K562 (cell line): ENCODE results near the gene PCDH1. TPM values are rescaled to one million over a fixed set of nuclear protein-coding genes. Genes with fewer than 3 reads are reported as not detected.

ENCODE experiments used
- ATAC-seq: fragments of 200-7000 bp; cut with Tn5 transposase; 3 replicates; pipeline ENCODE4 v1.9.1; 2020; ENCODE audit warnings: moderate library complexity
- BruUV-seq: library from RNA; stranded (reverse); fragments of 400-500 nt; replicated peaks from 2 replicates; lab custom pipeline; 2021; lab: Mats Ljungman, UMichigan
- CTCF ChIA-PET: fragments of 300-600 bp; formaldehyde crosslinking; extraction: SDS; loops from one replicate; lab custom pipeline; 2021; ENCODE audit warnings: low intra/inter-chr PET ratio; lab: Yijun Ruan, JAX
- POLR2A ChIA-PET: fragments of 300-600, 350-650 bp; sonication (Branson Sonifier 250); formaldehyde crosslinking; extraction: SDS; loops from one replicate; lab custom pipeline; 2021; ENCODE audit warnings: antibody characterized with exemption, inconsistent platforms; lab: Yijun Ruan, JAX
- DNase-seq, 4 experiments: peaks; one replicate each; pipeline versions ENCODE4 v3.0.0 to v3.0.0-alpha.2; 2011 to 2018; ENCODE audit warnings: low spot score in 3 of 4, mixed read lengths in 3 of 4; ENCODE audit errors: extremely low read depth in 1 of 4
- FAIRE-seq: peaks from 2 replicates; lab custom pipeline; 2011; peaks lifted over from hg19 to GRCh38; lab: Jason Lieb, UNC
- H2AFZ ChIP-seq: 2 replicates; pipeline ENCODE4 v1.6.0; 2011; ENCODE audit warnings: low read depth, low read length, control low read depth, inconsistent platforms
- H3K27ac ChIP-seq: fragments of 200-600 bp; 3 replicates; pipeline ENCODE4 v1.8.0; 2011; ENCODE audit warnings: low read depth, mild to moderate bottlenecking, control low read depth, inconsistent platforms, low read length, moderate library complexity, mixed read lengths; ENCODE audit errors: extremely low read depth
- H3K27me3 ChIP-seq, 2 experiments: fragments of 300-600 bp in 1 of 2; 2 replicates in 1 of 2; 3 replicates in 1 of 2; pipeline versions ENCODE4 v1.6.0 to v1.8.0; 2011; ENCODE audit warnings: inconsistent platforms in 2 of 2, low read length in 2 of 2, mild to moderate bottlenecking in 1 of 2, mixed read lengths in 1 of 2, moderate library complexity in 1 of 2; ENCODE audit not compliant: control insufficient read depth in 2 of 2, insufficient read depth in 2 of 2
- H3K36me3 ChIP-seq: fragments of 300-600 bp; 3 replicates; pipeline ENCODE4 v1.8.0; 2011; ENCODE audit warnings: mild to moderate bottlenecking, low read length, inconsistent platforms; ENCODE audit not compliant: control insufficient read depth, insufficient read depth
- H3K4me1 ChIP-seq, 2 experiments: fragments of 200-600 bp in 1 of 2; replicated peaks in 1 of 2; 2 replicates in 1 of 2; 3 replicates in 1 of 2; pipeline versions ENCODE4 v1.5.1 to v1.8.0; 2011; ENCODE audit warnings: inconsistent platforms in 2 of 2, low read length in 2 of 2, mild to moderate bottlenecking in 1 of 2, mixed read lengths in 1 of 2, moderate library complexity in 1 of 2; ENCODE audit not compliant: control insufficient read depth in 2 of 2, insufficient read depth in 2 of 2
- H3K4me2 ChIP-seq: 2 replicates; pipeline ENCODE4 v1.6.1; 2011; ENCODE audit warnings: low read length, control low read depth, inconsistent platforms, mixed read lengths; ENCODE audit not compliant: insufficient read depth
- H3K4me3 ChIP-seq: fragments of 200-600 bp; sonication (generic), shearing (Covaris generic); 2 replicates; pipeline ENCODE4 v1.5.1; 2016; ENCODE audit warnings: control low read depth, inconsistent platforms
- H3K79me2 ChIP-seq: fragments of 200-600 bp; 3 replicates; pipeline ENCODE4 v1.8.0; 2011; ENCODE audit warnings: low read length, inconsistent platforms; ENCODE audit not compliant: control insufficient read depth, insufficient read depth
- H3K9ac ChIP-seq, 2 experiments: 2 replicates each; pipeline versions ENCODE4 v1.6.0 to v1.6.1; 2011; ENCODE audit warnings: low read depth in 2 of 2, low read length in 2 of 2, control low read depth in 1 of 2, inconsistent platforms in 1 of 2, mild to moderate bottlenecking in 1 of 2, mixed read lengths in 1 of 2; ENCODE audit not compliant: insufficient read depth in 1 of 2
- H3K9me1 ChIP-seq: one replicate; pipeline ENCODE4 v1.6.0; 2011; ENCODE audit warnings: inconsistent platforms, mild to moderate bottlenecking, low read length, moderate library complexity; ENCODE audit not compliant: control insufficient read depth, insufficient read depth
- H3K9me3 ChIP-seq: replicated peaks from 2 replicates; pipeline ENCODE4 v1.5.1; 2011; ENCODE audit warnings: low read depth, low read length, inconsistent platforms; ENCODE audit not compliant: control insufficient read depth, insufficient read depth
- H4K20me1 ChIP-seq: replicated peaks from 2 replicates; pipeline ENCODE4 v1.6.1; 2011; ENCODE audit warnings: low read length, inconsistent platforms, mixed read lengths; ENCODE audit not compliant: control insufficient read depth, insufficient read depth
- CBFA2T3 ChIP-seq: fragments of 450-650 bp; IDR thresholded peaks from 2 replicates; pipeline ENCODE4 v1.6.1; 2017
- KDM2B ChIP-seq: fragments of 250-450 bp; sonication (Bioruptor Pico); IDR thresholded peaks from 2 replicates; pipeline ENCODE4 v1.8.0; 2021; ENCODE audit warnings: mild to moderate bottlenecking, moderate library complexity
- MCM3 ChIP-seq: fragments of 450-650 bp; IDR thresholded peaks from 2 replicates; pipeline ENCODE4 v1.6.1; 2016
- POLR3G ChIP-seq: IDR thresholded peaks from 2 replicates; pipeline ENCODE4 v1.6.1; 2011; ENCODE audit not compliant: insufficient read length, insufficient replicate concordance; ENCODE audit errors: extremely low read depth
- RAD21 ChIP-seq, 2 experiments: fragments of 250-450 bp in 1 of 2; fragments of 450-650 bp in 1 of 2; sonication (Bioruptor Pico) in 1 of 2; formaldehyde crosslinking in 1 of 2; IDR thresholded peaks in 1 of 2; conservative IDR thresholded peaks in 1 of 2; 2 replicates each; pipeline versions ENCODE4 v1.4.0 to v1.8.0; 2020 to 2022; ENCODE audit warnings: mild to moderate bottlenecking in 2 of 2, moderate library complexity in 1 of 2
- ZNF766 ChIP-seq: fragments of 200-800 bp; sonication (Bioruptor generic); conservative IDR thresholded peaks from 2 replicates; pipeline ENCODE4 v1.6.1; 2016; ENCODE audit warnings: missing genetic modification characterization, missing compliant biosample characterization
- WGBS: fragments of 100-300 bp; shearing (Covaris generic); methylation state at CpG from one replicate; pipeline ENCODE4 v1.1.6; 2016; ENCODE audit warnings: low coverage, mixed read lengths; ENCODE audit not compliant: insufficient coverage; ENCODE audit errors: missing lambda C conversion rate; 5-methylcytosine and 5-hydroxymethylcytosine counted together
- in situ Hi-C: fragments of 300-500 bp; cut with MboI; formaldehyde crosslinking; loops from 4 replicates; pipeline ENCODE4 v1.15.0; 2018; ENCODE audit warnings: inconsistent platforms, mixed read lengths
- intact Hi-C: fragments of 100-400 bp; cut with micrococcal nuclease; formaldehyde crosslinking; loops from 2 replicates; pipeline ENCODE4 v1.14.2; 2022
- polyA plus RNA-seq, 8 experiments: library from polyadenylated mRNA; depleted of rRNA in 4 of 8; stranded (reverse) in 5 of 8; unstranded in 3 of 8; fragments of >200 nt; fragmentation: Nextera tagmentation in 2 of 8; fragmentation: Illumina TruSeq in 1 of 8; extraction: Ambion mirVana in 2 of 8; extraction: Trizol in 1 of 8; gene quantifications; 2 replicates each; pipeline versions ENCODE4 v1.2.1 to v1.2.3, GENCODE V29; 2011 to 2014; ENCODE audit warnings: inconsistent platforms in 1 of 8, missing spikeins in 1 of 8
- total RNA-seq, 7 experiments: library from RNA; depleted of rRNA in 6 of 7; stranded (reverse); fragments of >200 nt in 6 of 7; fragmentation: Illumina TruSeq in 2 of 7; extraction: Trizol in 2 of 7; gene quantifications; 2 replicates each; pipeline versions ENCODE4 v1.2.1 to v1.2.3, GENCODE V29; 2011 to 2021; ENCODE audit warnings: low replicate concordance in 1 of 7
- TF ChIP-seq, protein P1 (sequence below): fragments of 250-450 bp; sonication (Bioruptor Pico); IDR thresholded peaks from 2 replicates; pipeline ENCODE4 v1.4.0; 2020; ENCODE audit warnings: mild to moderate bottlenecking, moderate library complexity
- TF ChIP-seq, protein P2 (sequence below), 2 experiments: fragments of 450-650 bp; IDR thresholded peaks; 2 replicates each; pipeline ENCODE4 v1.6.1; 2016
- TF ChIP-seq, protein P3 (sequence below): fragments of 250-450 bp; sonication (Bioruptor Pico); IDR thresholded peaks from 2 replicates; pipeline ENCODE4 v1.8.0; 2022; ENCODE audit warnings: inconsistent platforms
- TF ChIP-seq, protein P4 (sequence below): fragments of 250-450 bp; sonication (Bioruptor Pico); IDR thresholded peaks from 2 replicates; pipeline ENCODE4 v1.8.0; 2021; ENCODE audit warnings: borderline replicate concordance, mild to moderate bottlenecking, moderate library complexity; ENCODE audit not compliant: poor library complexity, severe bottlenecking

Gene PCDH1
- total and polyA plus RNA-seq, 9 of the 15 experiments (the other 6 are each of a cell fraction or from before 2014, with no cell fraction given) = 0.11 to 3.6 (median 1.9) TPM; not detected in 1

DNA sequence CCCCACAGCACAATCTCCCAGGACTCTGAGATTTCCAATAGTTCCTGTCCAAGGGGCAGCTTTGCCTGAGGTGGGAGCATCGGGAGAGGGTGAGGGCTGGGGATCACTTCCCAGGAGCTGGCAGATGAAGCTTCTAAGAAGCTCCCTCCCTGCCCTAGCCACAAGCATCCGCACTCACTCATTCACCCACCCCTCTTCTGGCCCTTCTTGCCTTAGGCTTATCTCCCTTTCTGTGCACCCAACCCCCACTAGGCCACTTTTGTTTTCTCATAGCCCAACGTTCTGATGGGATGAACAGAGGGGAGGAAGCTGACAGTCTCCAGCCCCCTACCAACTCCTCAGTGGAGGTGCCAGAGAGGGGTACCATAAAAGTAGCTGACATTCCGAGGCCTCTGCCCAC, 3.7 kb upstream of the PCDH1 start:
- CTCF ChIA-PET = no interaction called here
- Histone ChIP-seq H4K20me1 (peaks cover 31% of the 10 kb centered on the region), H3K9ac (no peak overlapping the region), H3K9me3 (no peaks in the 10 kb centered on the region), H3K36me3 (no peaks in the 10 kb centered on the region), H3K4me1 (peaks cover 24 to 34% of the 10 kb centered on the region in 2 experiments; a peak in 4 of 5 replicates), H3K27me3 (peaks cover 22 to 50% of the 10 kb centered on the region in 2 experiments), H3K4me3 (no peak overlapping the region), H3K4me2 (no peak overlapping the region), H3K9me1 (peaks cover 3% of the 10 kb centered on the region), H3K79me2 (no peaks in the 10 kb centered on the region)
- in situ Hi-C loops = loop anchor here (5.0 kb wide), 2 partner anchors 75 to 175 kb away; partner anchors contain the start of gene PCDH12
- WGBS = 2% methylated on average over 4 of the region's 4 CpGs
- DNase-seq (no peak), ATAC-seq (no peak)
- TF ChIP-seq, protein P1, sequence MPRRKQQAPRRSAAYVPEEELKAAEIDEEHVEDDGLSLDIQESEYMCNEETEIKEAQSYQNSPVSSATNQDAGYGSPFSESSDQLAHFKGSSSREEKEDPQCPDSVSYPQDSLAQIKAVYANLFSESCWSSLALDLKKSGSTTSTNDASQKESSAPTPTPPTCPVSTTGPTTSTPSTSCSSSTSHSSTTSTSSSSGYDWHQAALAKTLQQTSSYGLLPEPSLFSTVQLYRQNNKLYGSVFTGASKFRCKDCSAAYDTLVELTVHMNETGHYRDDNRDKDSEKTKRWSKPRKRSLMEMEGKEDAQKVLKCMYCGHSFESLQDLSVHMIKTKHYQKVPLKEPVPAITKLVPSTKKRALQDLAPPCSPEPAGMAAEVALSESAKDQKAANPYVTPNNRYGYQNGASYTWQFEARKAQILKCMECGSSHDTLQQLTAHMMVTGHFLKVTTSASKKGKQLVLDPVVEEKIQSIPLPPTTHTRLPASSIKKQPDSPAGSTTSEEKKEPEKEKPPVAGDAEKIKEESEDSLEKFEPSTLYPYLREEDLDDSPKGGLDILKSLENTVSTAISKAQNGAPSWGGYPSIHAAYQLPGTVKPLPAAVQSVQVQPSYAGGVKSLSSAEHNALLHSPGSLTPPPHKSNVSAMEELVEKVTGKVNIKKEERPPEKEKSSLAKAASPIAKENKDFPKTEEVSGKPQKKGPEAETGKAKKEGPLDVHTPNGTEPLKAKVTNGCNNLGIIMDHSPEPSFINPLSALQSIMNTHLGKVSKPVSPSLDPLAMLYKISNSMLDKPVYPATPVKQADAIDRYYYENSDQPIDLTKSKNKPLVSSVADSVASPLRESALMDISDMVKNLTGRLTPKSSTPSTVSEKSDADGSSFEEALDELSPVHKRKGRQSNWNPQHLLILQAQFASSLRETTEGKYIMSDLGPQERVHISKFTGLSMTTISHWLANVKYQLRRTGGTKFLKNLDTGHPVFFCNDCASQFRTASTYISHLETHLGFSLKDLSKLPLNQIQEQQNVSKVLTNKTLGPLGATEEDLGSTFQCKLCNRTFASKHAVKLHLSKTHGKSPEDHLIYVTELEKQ (CRISPR knock-in tag) = no peak
- TF ChIP-seq ZNF766 (CRISPR knock-in tag) (no peak), CBFA2T3 (no peak), RAD21 (CRISPR knock-in tag; conservative IDR thresholded peaks at IDR 0.05 in 1 of 2, IDR thresholded peaks at IDR 0.05 in 1 of 2) (no peak), MCM3 (no peak), KDM2B (CRISPR knock-in tag) (no peak), POLR3G (no peak)
- TF ChIP-seq, protein P2, sequence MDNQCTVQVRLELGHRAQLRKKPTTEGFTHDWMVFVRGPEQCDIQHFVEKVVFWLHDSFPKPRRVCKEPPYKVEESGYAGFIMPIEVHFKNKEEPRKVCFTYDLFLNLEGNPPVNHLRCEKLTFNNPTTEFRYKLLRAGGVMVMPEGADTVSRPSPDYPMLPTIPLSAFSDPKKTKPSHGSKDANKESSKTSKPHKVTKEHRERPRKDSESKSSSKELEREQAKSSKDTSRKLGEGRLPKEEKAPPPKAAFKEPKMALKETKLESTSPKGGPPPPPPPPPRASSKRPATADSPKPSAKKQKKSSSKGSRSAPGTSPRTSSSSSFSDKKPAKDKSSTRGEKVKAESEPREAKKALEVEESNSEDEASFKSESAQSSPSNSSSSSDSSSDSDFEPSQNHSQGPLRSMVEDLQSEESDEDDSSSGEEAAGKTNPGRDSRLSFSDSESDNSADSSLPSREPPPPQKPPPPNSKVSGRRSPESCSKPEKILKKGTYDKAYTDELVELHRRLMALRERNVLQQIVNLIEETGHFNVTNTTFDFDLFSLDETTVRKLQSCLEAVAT (IDR thresholded peaks at IDR 0.05) = no peak
- TF ChIP-seq, protein P3, sequence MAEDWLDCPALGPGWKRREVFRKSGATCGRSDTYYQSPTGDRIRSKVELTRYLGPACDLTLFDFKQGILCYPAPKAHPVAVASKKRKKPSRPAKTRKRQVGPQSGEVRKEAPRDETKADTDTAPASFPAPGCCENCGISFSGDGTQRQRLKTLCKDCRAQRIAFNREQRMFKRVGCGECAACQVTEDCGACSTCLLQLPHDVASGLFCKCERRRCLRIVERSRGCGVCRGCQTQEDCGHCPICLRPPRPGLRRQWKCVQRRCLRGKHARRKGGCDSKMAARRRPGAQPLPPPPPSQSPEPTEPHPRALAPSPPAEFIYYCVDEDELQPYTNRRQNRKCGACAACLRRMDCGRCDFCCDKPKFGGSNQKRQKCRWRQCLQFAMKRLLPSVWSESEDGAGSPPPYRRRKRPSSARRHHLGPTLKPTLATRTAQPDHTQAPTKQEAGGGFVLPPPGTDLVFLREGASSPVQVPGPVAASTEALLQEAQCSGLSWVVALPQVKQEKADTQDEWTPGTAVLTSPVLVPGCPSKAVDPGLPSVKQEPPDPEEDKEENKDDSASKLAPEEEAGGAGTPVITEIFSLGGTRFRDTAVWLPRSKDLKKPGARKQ (CRISPR knock-in tag) = no peak
- TF ChIP-seq, protein P4, sequence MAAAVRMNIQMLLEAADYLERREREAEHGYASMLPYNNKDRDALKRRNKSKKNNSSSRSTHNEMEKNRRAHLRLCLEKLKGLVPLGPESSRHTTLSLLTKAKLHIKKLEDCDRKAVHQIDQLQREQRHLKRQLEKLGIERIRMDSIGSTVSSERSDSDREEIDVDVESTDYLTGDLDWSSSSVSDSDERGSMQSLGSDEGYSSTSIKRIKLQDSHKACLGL (CRISPR knock-in tag) = no peak
- TF ChIP-seq, all 486 proteins: peak for 0
- no TSS peak for BruUV-seq
- Histone ChIP-seq H3K27ac (no peak overlapping the region), H2AFZ (no peak overlapping the region)
- no peak for FAIRE-seq
- intact Hi-C loops = no loop called here
- POLR2A ChIA-PET = interaction anchor here (0.7 to 1.1 kb wide), 2 partner anchors 9 to 18 kb away, joined by 3 read pairs; no protein-coding TSS in a partner anchor
